Cerebellar cortex (tissue), 1 donor: Measurements from ENCODE around the gene ANAPC2.
A peak's percentile ranks its signal among the peaks of the same experiment; 100 is the strongest.

ENCODE experiments used
- DNase-seq: peaks from one replicate; pipeline ENCODE4 v3.0.0-alpha.2; 2015; ENCODE audit warnings: low spot score

The ANAPC2 gene

DNA sequence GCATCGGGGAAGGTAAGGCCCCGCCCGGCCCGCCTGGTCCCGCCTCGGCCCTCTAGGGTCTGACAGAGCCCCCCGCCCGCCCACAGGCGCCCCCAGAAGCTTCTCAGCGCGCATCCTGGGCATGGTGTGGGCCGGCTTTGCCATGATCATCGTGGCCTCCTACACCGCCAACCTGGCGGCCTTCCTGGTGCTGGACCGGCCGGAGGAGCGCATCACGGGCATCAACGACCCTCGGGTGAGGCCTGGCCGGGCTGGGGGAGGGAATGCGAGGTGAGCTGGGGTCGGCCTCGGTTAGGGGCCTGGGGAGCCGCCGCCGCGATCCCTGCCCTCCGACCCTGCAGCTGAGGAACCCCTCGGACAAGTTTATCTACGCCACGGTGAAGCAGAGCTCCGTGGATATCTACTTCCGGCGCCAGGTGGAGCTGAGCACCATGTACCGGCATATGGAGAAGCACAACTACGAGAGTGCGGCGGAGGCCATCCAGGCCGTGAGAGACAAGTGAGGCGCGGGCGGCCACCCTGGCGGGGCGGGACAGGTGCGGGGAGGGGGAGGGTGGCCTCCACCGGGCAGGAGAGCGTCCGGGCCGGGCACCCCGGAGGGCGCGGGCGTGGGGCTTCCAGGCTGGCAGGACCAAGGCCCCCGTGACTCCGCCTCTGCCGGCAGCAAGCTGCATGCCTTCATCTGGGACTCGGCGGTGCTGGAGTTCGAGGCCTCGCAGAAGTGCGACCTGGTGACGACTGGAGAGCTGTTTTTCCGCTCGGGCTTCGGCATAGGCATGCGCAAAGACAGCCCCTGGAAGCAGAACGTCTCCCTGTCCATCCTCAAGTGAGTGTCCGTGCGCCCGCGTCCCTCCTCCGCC is 25.6 kb downstream of the ANAPC2 start:
- DNase-seq = no peak

- DNase-seq = no peak
Measured at GRCh38 chr9:137161558-137162486, 26.5 kb downstream of the ANAPC2 start.

DNA sequence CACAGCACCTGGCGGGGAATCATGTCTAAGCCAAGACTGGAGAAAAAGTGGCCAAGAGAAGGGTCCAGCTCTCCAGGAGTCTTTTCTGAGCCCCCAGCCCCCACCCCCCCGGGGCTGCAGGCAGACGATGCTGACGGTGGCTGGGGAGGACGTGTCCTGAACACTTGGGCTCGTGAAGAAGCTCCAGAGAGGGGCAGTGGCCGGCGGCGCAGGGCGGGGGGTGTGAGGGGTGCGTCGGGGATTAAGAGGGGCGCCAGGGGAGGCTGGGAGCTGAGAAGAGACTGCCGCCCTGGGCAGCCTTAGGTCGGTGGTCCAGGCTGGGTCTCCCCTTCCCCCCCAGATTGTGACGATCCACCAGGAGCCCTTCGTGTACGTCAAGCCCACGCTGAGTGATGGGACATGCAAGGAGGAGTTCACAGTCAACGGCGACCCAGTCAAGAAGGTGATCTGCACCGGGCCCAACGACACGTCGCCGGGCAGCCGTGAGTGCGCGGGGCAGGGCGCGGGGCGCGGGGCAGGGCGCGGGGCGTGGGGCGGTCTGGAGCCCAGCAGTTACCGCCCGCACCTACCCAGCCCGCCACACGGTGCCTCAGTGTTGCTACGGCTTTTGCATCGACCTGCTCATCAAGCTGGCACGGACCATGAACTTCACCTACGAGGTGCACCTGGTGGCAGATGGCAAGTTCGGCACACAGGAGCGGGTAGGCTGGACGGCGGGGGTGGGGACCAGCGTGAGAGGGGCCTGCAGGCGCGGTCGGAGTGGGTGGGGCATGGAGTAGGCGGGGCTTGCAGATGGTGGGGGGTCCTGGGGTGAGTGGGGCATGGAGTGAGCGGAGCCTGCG is 27.4 kb downstream of the ANAPC2 start:
- no peak for DNase-seq

GRCh38 chr9:137160054-137160425 is 28.3 kb downstream of the ANAPC2 start:
- DNase-seq = no peak

- no peak for DNase-seq
Measured at GRCh38 chr9:137159105-137160053, 29.0 kb downstream of the ANAPC2 start.

DNA sequence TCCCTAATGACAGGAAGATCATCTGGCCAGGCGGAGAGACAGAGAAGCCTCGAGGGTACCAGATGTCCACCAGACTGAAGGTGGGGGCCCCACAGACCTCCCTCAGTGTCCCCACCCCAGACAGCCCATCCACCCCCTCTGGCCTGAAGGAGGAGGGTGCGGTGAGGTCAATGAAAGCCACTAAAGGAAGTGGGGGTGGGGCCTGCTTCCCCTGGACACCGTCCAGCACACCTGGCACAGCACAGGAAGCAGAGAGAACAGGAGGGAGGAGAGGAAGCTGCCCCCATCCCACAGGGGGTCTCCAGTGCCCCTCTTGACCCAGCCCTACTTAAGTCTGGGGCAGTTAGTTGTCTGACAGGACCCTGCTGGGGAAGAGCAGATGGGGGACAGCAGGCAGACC is 29.7 kb downstream of the ANAPC2 start:
- no peak for DNase-seq

DNA sequence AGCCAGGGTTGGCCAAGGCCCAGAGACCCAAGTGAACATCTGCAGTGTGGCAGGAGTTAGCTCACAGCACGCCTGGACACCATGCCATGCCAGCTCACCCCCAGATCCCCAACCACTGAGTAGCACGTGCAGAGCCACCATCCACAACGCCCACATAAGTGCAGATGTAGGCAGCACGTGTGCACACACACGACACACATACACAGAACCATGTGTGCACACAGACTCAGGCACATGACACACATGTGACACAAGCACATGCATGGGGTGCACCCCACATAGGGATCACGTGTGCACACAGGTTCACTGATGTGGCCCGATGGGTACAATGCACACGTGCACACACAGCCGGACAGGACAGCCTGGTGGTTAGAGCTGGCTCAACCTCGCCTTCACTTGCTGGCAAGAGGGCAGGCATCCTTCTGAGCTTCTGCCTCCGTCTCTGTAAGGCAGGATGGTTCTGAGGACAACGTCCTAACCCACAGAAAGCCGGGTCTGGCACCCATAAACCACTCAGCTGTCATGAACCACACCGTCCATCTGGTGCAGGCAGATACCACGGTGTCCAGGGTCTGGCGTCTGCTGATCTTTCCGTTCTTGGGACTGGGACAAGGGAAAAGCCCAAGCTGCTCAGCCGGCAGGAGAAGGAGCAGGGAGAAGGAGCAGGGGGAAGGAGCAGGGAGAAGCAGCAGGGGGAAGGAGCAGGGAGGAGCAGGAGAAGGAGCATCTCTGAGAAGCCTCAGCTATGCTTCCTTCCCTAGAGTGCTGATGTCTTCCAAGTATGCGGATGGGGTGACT is 30.5 kb downstream of the ANAPC2 start:
- DNase-seq = peak; percentile 92

DNA sequence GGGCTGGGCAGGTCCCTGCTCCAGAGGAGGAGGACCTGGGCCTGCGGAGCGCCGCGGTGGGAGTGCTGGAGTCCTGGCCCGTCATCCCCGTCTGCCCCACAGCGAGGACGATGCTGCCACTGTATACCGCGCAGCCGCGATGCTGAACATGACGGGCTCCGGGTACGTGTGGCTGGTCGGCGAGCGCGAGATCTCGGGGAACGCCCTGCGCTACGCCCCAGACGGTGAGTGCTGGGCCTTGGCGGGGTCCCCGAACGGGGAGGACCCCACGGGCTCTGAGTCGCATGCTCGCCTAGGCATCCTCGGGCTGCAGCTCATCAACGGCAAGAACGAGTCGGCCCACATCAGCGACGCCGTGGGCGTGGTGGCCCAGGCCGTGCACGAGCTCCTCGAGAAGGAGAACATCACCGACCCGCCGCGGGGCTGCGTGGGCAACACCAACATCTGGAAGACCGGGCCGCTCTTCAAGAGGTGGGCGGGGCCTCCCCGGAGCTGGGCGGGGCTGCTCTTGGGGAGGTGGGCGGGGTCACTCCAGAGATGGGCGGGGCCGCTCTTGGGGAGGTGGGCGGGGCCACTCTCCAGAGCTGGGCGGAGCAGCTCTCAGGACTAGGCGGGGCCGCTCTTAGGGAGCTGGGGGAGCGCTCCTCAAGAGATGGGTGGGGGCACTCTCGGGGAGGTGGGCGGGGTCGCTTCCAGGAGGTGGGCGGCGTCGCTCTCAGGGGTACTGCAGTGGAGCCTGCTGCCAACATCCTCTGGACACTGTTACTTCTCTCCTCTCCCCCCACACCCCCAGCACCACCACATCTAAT is 31.6 kb downstream of the ANAPC2 start:
- DNase-seq = no peak

DNA sequence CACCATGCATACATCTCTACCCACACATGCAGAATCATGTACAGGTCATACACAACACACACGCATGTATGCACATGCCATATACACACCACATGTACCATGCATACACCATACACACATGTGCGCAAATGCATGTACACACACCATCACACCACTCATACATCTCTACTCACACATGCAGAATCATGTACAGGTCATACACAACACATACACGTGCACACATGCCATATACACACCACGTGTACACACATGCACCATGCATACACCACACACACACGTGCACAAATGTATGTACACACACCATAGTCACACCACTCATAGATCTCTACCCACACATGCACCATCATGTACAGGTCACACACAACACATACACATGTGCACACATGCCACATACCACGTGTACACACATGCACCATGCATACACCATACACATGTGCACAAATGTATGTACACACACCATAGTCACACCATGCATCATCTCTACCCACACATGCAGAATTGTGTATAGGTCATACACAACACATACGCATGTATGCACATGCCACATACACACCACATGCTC is 35.4 kb downstream of the ANAPC2 start:
- DNase-seq = no peak

DNA sequence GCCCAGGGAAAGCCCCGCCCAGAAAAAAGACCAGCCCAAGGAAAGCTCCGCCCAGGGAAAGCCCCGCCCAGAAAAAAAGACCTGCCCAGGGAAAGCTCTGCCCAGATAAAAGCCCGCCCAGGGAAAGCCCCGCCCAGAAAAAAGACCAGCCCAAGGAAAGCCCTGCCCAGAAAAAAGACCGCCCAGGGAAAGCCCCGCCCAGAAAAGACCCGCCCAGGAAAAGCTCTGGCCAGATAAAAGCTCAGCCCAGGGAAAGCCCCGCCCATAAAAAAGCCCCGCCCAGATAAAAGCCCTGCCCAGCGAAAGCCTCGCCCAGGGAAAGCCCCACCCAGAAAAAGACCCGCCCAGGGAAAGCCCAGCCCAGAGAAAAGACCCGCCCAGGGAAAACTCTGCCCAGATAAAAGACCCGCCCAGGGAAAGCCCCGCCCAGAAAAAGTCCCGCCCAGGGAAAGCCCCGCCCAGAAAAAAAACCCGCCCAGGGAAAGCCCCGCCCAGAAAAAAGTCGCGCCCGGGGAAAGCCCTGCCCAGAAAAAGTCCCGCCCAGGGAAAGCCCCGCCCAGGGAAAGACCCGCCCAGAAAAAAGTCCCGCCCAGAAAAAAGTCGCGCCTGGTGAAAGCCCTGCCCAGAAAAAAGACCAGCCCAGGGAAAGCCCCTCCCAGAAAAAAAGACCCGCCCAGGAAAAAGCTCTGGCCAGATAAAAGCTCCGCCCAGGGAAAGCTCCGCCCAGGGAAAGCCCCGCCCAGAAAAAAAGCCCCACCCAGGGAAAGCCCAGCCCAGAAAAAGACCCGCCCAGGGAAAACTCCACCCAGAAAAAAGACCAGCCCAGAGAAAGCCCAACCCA is 37.5 kb downstream of the ANAPC2 start:
- peak; percentile 61 for DNase-seq

DNA sequence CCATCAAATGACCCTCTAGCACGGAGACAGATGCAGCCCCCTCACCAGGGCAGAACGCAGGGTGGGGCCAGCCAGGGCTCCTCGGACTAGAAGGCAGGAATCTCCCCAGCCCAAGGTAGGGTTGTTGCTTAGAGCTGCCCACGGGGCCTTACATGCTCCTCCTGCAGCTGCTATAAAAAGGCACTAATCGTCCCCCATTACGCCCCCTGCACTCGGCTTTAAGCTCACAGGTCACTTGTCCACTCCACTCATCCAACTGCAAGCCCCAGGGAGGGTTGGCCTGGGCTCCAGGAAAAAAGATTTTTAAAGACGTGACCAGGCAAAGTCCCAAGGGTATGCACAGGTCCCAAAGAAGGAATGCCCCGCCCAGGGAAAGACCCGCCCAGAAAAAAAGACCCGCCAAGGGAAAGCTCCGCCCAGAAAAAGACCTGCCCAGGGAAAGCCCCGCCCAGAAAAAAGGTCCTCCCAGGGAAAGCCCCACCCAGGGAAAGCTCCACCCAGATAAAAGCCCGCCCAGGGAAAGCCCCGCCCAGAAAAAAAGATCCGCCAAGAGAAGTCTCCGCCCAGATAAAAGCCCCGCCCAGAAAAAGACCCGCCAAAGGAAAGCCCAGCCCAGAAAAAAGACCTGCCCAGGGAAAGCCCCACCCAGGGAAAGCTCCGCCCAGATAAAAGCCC is 38.3 kb downstream of the ANAPC2 start:
- peak; percentile 67 for DNase-seq

- DNase-seq = no peak
Measured at GRCh38 chr9:137149363-137149762, 39.0 kb downstream of the ANAPC2 start.

GRCh38 chr9:137148661-137149060 is 39.7 kb downstream of the ANAPC2 start:
- no peak for DNase-seq

GRCh38 chr9:137148242-137148641 is 40.1 kb downstream of the ANAPC2 start:
- DNase-seq = no peak

DNA sequence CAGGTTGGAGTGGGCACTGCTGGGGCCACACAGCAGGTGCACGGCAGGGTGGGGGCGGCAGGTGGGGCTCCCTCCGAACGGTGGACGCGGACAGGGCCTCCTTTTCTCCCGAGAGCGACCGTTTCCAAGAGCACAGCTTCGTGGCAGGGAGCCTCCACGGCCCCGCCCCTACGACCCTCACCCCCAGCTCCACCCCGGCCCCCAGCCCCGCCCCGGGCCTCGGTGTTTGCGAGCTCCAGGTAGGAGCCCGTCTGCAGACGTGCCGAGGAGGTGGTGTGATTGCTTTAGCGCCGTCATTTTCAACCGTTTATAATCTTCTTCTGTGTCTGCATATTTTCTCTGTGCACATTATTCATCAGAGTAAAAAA is 40.6 kb downstream of the ANAPC2 start:
- DNase-seq = no peak

DNA sequence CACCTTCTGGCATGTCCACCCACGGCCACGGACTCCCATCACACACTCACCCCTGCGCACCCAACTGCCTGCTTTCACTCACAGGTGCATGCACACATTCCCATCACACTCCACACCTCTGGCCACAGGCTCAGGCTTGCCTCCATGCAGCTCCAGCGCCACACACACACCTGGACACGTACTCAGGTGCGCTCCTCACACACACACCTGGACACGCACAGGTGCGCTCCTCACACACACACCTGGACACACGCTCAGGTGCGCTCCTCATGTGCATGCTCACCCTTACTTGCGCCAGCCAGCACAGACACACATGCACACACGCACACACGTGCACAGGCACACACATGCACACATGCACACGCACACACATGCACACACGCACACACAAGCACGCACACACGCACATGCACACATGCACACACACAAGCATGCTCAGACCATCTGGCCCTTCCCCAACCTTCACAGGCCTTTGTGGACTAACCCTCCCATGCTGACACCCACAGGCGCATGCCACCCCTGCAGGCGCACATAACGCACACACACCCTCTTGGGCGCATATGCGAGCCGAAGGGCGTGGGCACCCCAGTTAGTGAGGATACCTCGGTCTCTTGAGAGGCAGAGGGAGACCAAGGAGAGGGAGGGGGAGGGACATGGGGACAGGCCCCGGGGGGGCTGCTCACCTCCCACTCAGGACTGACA is 41.1 kb downstream of the ANAPC2 start:
- DNase-seq = no peak

GRCh38 chr9:137146527-137146918 is 41.8 kb downstream of the ANAPC2 start:
- no peak for DNase-seq
